HAP-1 (cell line): ENCODE data around the gene GSC.
A peak's percentile ranks its signal among the peaks of the same experiment; 100 is the strongest.

Experiments used
- DNase-seq, 2 experiments: peaks; one replicate each; pipeline ENCODE4 v3.0.0-alpha.2; 2016 to 2020; ENCODE audit warnings: low spot score in 2 of 2
- H3K27me3 ChIP-seq: fragments of 250-450 bp; sonication (Bioruptor Pico); 2 replicates; pipeline ENCODE4 v1.5.1; 2020; ENCODE audit warnings: low read depth, mild to moderate bottlenecking, moderate library complexity
- H3K36me3 ChIP-seq: fragments of 250-450 bp; sonication (Bioruptor Pico); replicated peaks from 2 replicates; pipeline ENCODE4 v1.5.1; 2020; ENCODE audit warnings: mild to moderate bottlenecking
- H3K4me1 ChIP-seq: fragments of 250-450 bp; sonication (Bioruptor Pico); 2 replicates; pipeline ENCODE4 v1.5.1; 2020; ENCODE audit warnings: mild to moderate bottlenecking
- H3K4me3 ChIP-seq: fragments of 250-450 bp; sonication (Bioruptor Pico); 2 replicates; pipeline ENCODE4 v1.5.1; 2020; ENCODE audit warnings: mild to moderate bottlenecking, moderate library complexity
- H3K9me3 ChIP-seq: fragments of 250-450 bp; sonication (Bioruptor Pico); 2 replicates; pipeline ENCODE4 v1.5.1; 2020; ENCODE audit warnings: mild to moderate bottlenecking, moderate library complexity
- in situ Hi-C: fragments of 300-500 bp; cut with MboI; formaldehyde crosslinking; loops from 3 replicates; pipeline ENCODE4 v1.14.3; 2020; ENCODE audit warnings: low sequenced_read_pairs, inconsistent platforms, mixed read lengths

GSC gene

GRCh38 chr14:94767321-94767878 is 2.5 kb downstream of the GSC start:
- Histone ChIP-seq H3K4me3 (no peak overlapping the region), H3K36me3 (no peaks in the 10 kb centered on the region), H3K9me3 (no peaks in the 10 kb centered on the region), H3K27me3 (peaks cover 74% of the 10 kb centered on the region), H3K4me1 (no peaks in the 10 kb centered on the region; the same call in 1 of the 2 replicates)
- in situ Hi-C loops: no loop called here
- DNase-seq: no peak

GRCh38 chr14:94764573-94764972 is 5.3 kb downstream of the GSC start:
- Histone ChIP-seq H3K36me3 (no peaks in the 10 kb centered on the region), H3K4me3 (no peak overlapping the region), H3K9me3 (no peaks in the 10 kb centered on the region), H3K4me1 (no peaks in the 10 kb centered on the region), H3K27me3 (peaks cover 53% of the 10 kb centered on the region)
- in situ Hi-C loops: no loop called here
- DNase-seq: no peak

GRCh38 chr14:94762431-94762830 is 7.5 kb downstream of the GSC start:
- H3K36me3 ChIP-seq: no peaks in the 10 kb centered on the region
- no peak overlapping the region for H3K4me3 ChIP-seq
- peaks cover 33% of the 10 kb centered on the region for H3K27me3 ChIP-seq
- in situ Hi-C loops: no loop called here
- DNase-seq: no peak
- no peaks in the 10 kb centered on the region for H3K4me1 ChIP-seq
- H3K9me3 ChIP-seq: no peaks in the 10 kb centered on the region

- Histone ChIP-seq H3K36me3 (no peaks in the 10 kb centered on the region), H3K4me1 (no peaks in the 10 kb centered on the region), H3K4me3 (no peak overlapping the region), H3K9me3 (no peaks in the 10 kb centered on the region), H3K27me3 (peaks cover 29% of the 10 kb centered on the region)
- in situ Hi-C loops: no loop called here
- no peak for DNase-seq
These were observed 7.9 kb downstream of the GSC start for GRCh38 chr14:94761997-94762377.

GRCh38 chr14:94761348-94761996 is 8.4 kb downstream of the GSC start:
- peaks cover 24% of the 10 kb centered on the region for H3K27me3 ChIP-seq
- no peak overlapping the region for H3K4me3 ChIP-seq
- no peaks in the 10 kb centered on the region for H3K9me3 ChIP-seq

GRCh38 chr14:94756310-94756882 is 13.5 kb downstream of the GSC start:
- in situ Hi-C loops: no loop called here
- Histone ChIP-seq H3K36me3 (no peaks in the 10 kb centered on the region), H3K4me1 (no peaks in the 10 kb centered on the region), H3K9me3 (no peaks in the 10 kb centered on the region), H3K4me3 (no peak overlapping the region), H3K27me3 (no peaks in the 10 kb centered on the region)
- no peak for DNase-seq

More at GRCh38 chr14:94761348-94761996, 8.4 kb downstream of the GSC start:
- H3K36me3 ChIP-seq: no peaks in the 10 kb centered on the region
- no peaks in the 10 kb centered on the region for H3K4me1 ChIP-seq
- in situ Hi-C loops: no loop called here
- no peak for DNase-seq

- no peak for DNase-seq
- no peaks in the 10 kb centered on the region for H3K27me3 ChIP-seq
- no peaks in the 10 kb centered on the region for H3K4me1 ChIP-seq
- no peaks in the 10 kb centered on the region for H3K36me3 ChIP-seq
- no peak overlapping the region for H3K4me3 ChIP-seq
- H3K9me3 ChIP-seq: no peaks in the 10 kb centered on the region
- in situ Hi-C loops: no loop called here
These were observed 15.4 kb downstream of the GSC start for GRCh38 chr14:94754391-94754942.

- H3K4me3 ChIP-seq: no peak overlapping the region
- H3K27me3 ChIP-seq: no peaks in the 10 kb centered on the region; the same call in 1 of the 2 replicates
- in situ Hi-C loops: no loop called here
- H3K36me3 ChIP-seq: no peaks in the 10 kb centered on the region
- H3K9me3 ChIP-seq: no peaks in the 10 kb centered on the region
- no peaks in the 10 kb centered on the region for H3K4me1 ChIP-seq
- DNase-seq: no peak
These were observed 17.1 kb downstream of the GSC start for GRCh38 chr14:94752591-94753436.

GRCh38 chr14:94751956-94752355 is 18.0 kb downstream of the GSC start:
- DNase-seq: no peak
- Histone ChIP-seq H3K27me3 (no peaks in the 10 kb centered on the region; the same call in 1 of the 2 replicates), H3K4me1 (no peaks in the 10 kb centered on the region), H3K4me3 (no peak overlapping the region), H3K36me3 (no peaks in the 10 kb centered on the region), H3K9me3 (no peaks in the 10 kb centered on the region)
- in situ Hi-C loops: no loop called here

GRCh38 chr14:94751321-94751720 is 18.6 kb downstream of the GSC start:
- in situ Hi-C loops: no loop called here
- H3K36me3 ChIP-seq: no peaks in the 10 kb centered on the region
- no peak for DNase-seq
- no peak overlapping the region for H3K4me3 ChIP-seq
- no peaks in the 10 kb centered on the region; the same call in 1 of the 2 replicates for H3K27me3 ChIP-seq
- no peaks in the 10 kb centered on the region for H3K9me3 ChIP-seq
- no peaks in the 10 kb centered on the region for H3K4me1 ChIP-seq

- no peak overlapping the region for H3K4me3 ChIP-seq
- H3K36me3 ChIP-seq: no peaks in the 10 kb centered on the region
- no peaks in the 10 kb centered on the region for H3K4me1 ChIP-seq
- H3K9me3 ChIP-seq: no peaks in the 10 kb centered on the region
- no peaks in the 10 kb centered on the region; the same call in 1 of the 2 replicates for H3K27me3 ChIP-seq
- no peak for DNase-seq
- in situ Hi-C loops: no loop called here
These were observed 19.5 kb downstream of the GSC start for GRCh38 chr14:94750371-94750770.

GRCh38 chr14:94748667-94749347 is 21.1 kb downstream of the GSC start:
- DNase-seq: peak; percentile 64
- H3K4me1 ChIP-seq: no peaks in the 10 kb centered on the region
- no peaks in the 10 kb centered on the region; the same call in 1 of the 2 replicates for H3K9me3 ChIP-seq
- peaks cover under 1% of the 10 kb centered on the region; the same call in 1 of the 2 replicates for H3K27me3 ChIP-seq
- in situ Hi-C loops: no loop called here
- no peaks in the 10 kb centered on the region for H3K36me3 ChIP-seq
- H3K4me3 ChIP-seq: no peak overlapping the region

GRCh38 chr14:94747739-94748138 is 22.2 kb downstream of the GSC start:
- no peak for DNase-seq
- in situ Hi-C loops: no loop called here

More at GRCh38 chr14:94747739-94748138, 22.2 kb downstream of the GSC start:
- no peaks in the 10 kb centered on the region; the same call in 1 of the 2 replicates for H3K9me3 ChIP-seq
- no peak overlapping the region for H3K4me3 ChIP-seq
- H3K4me1 ChIP-seq: no peaks in the 10 kb centered on the region
- H3K27me3 ChIP-seq: peaks cover 2% of the 10 kb centered on the region; the same call in 1 of the 2 replicates
- no peaks in the 10 kb centered on the region for H3K36me3 ChIP-seq
